Frontal cortex (tissue), 4 donors: ENCODE results near the gene EFL1. TPM values are rescaled to one million over a fixed set of nuclear protein-coding genes. Genes with fewer than 3 reads are reported as not detected.

Experiments used
- DNase-seq, 2 donors: peaks; one replicate each; pipeline ENCODE4 v3.0.0; 2012; ENCODE audit warnings: low spot score in 2 of 2
- FAIRE-seq: peaks from 2 replicates; lab custom pipeline; 2012; peaks lifted over from hg19 to GRCh38; lab: Jason Lieb, UNC
- total RNA-seq: library from RNA; depleted of rRNA; stranded (reverse); fragments of >200 nt; gene quantifications from one replicate; pipeline ENCODE4 v1.2.3, GENCODE V29; 2014
- donor health status: control.
- donor health status: control.
- donor health status: control.

EFL1 gene
- total RNA-seq, 1 donor from 2014 or later = 34.6 TPM

- no peak for FAIRE-seq
- no peak for DNase-seq
These were observed 130.4 kb downstream of the EFL1 start for GRCh38 chr15:82132096-82132495.

DNA sequence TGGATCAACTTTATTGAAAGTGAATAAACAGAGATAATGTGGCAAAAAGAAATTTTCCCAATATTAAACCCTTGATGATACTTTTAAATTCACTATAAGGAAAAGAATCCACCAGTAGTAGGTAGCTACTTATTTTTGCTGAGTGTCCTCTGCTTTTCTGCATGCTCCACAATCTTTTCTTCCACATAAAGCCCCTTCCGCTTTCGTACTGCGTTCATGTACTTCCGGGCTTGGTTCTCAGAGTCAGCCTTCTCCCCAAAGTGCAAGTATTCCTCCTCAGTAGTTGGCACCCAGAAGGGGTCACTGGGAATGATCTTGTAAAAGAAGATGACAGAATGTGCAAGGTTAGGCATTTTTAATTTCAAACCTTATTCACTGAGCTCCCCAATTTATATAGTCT is 132.3 kb downstream of the EFL1 start:
- DNase-seq = no peak
- no peak for FAIRE-seq

GRCh38 chr15:82129761-82130160 is 132.8 kb downstream of the EFL1 start:
- no peak for FAIRE-seq

DNA sequence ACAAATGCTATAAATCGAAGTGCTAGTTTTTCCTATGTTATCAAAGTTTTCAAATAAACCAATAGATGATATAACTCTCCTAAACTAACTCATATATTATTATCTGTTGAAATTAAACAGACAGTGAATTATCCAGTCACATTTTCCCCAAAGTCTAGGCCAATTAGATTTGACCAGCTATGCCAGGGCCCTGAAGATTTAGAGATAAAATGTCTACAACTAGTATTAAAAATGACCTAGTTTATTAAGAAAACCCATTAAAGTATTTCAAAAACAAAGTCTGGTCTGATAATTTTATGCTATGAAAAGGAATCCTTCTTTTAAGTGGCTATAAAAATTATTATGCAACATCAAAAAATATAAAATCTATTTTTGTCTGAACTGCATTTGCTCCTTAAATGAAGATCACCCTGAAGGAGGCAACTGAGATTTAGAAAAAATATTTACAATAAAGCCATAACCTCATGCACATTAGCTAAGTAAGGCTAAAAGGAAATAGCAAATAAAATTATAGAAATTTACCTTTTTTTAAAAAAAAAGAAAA is 133.3 kb downstream of the EFL1 start:
- DNase-seq (no peak), FAIRE-seq (no peak)

More at GRCh38 chr15:82129761-82130160, 132.8 kb downstream of the EFL1 start:
- DNase-seq = no peak

DNA sequence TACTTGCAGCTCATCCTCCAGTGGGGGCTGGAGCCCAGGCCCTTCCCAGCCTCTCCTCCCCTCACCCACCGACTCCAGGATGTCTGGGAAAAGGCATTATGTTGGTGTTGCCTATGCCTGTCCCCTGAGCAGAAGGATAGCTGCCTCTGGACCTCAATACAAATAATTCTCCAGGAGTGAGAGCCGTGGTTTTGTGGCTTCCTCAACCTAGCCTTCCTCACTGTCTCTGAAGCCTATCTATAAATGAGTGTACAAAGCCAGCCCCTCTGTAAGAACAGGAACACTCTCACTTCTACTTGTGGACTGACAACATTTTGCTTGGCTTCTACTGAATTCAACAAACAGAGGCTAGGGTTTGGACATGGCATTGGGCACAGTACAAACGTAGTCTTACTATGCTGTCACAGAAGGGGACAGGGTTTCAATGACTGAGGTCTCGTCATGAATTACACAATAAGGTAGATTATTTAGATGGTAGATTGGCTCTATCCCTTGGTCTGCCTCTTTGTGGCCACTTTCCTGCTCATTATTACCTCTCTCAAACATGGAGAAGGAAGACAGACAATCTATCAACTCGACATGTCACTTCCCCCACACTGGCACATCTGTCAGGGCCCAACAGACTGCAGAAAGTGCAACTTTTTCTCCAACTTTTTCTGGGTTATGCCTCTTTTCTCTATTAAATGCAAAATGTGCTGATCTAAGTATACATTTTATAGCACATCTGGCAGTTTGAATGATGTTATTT is 134.0 kb downstream of the EFL1 start:
- FAIRE-seq = no peak
- DNase-seq = no peak

GRCh38 chr15:82127581-82127980 is 135.0 kb downstream of the EFL1 start:
- DNase-seq (no peak), FAIRE-seq (no peak)

DNA sequence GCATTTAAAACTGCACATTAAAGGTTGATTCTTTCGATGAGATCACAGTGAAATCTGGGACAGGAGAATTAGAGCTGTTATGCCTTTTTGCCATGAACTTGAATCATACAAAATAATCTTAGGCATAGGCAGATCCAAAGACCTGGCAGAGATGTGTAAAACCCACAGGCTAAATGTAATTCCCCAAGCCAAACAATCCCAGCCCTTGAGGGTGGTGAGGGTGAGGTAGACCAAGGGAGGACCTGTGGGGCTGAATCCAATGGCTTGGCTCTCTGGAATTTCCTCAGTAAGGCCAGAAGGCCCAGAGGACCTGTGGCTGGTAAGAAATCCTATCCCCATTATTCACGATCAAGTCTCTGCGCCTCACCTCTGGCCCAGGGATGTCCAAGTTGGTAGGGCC is 136.2 kb downstream of the EFL1 start:
- no peak for FAIRE-seq

DNA sequence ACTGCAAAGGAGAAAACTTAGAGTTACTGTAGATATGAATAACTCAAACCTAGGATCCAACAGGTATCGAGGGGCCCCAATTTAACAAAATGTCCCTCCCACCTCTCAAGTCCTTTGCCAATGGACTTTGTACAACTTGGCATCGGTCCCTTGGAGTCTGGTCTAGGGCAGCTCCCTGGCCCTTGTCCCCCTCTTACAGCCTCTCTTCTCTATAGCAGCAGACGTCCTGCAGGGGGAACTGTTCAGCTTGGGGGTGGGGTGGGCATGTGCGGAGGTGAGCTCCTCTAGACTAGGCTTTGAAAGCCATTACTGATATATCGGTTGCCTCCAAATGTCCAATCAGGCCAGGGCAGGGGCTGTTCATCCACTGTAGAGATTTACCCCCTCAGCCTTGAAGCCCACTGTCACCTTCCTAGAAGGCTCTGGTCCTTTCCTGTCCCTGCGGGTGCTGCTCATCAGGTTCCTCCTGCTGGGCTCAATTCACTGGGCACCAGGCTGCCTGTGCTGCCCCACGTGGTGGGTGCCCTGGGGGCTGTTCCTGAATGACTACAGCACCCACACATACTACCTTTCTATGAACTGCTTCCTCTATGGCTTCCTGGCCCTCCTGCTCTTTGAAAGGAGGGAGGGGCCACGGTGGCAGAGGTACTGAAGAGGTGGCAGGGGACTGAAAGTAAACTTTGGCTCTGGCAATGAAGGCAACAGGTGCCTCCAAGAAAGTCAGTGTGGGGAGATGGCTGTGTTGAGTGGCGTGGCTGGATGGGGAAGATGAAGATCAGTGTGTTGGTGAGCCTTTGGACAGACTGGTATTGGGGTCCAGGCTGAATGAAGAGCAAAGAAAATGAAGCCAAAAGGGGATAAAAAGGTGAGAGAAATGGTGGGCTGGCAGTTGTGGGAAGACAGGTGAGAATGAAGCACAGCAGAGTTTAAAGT is 137.9 kb downstream of the EFL1 start:
- FAIRE-seq = no peak

More for the DNA sequence above, 136.2 kb downstream of the EFL1 start:
- DNase-seq = no peak

DNA sequence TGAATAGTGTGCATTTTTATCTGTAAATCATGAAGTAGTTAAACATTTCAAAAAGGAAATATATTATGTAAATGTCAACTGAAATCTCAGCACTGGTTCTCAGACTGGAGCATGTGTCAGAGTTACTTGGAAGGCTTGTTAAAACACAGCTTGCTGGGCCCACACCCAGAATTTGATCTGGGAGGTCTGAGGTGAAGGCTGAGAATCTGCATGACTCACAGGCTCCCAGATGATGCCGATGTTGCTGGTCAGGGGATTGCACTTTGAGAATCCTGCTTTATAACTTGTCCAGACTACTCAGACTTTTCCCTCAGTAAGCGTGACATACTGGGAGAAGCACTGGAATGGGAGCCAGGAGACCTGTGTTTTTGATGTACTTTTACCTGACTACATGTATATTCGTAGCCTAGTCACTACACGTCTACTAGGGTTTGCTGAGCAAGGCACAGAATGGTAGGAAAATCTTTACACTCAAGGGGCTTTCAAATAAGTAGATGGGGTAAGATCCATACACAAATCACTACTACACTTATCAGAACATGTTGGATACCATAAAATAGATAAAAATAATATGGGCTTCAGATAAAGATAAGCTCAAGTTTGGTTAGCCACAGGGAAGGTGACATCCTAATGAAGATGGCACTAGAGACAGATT is 139.7 kb downstream of the EFL1 start:
- no peak for FAIRE-seq
- DNase-seq = no peak

More for the DNA sequence above, 137.9 kb downstream of the EFL1 start:
- DNase-seq = no peak

- DNase-seq (no peak), FAIRE-seq (no peak)
These were observed 144.5 kb downstream of the EFL1 start for GRCh38 chr15:82118040-82118439.

DNA sequence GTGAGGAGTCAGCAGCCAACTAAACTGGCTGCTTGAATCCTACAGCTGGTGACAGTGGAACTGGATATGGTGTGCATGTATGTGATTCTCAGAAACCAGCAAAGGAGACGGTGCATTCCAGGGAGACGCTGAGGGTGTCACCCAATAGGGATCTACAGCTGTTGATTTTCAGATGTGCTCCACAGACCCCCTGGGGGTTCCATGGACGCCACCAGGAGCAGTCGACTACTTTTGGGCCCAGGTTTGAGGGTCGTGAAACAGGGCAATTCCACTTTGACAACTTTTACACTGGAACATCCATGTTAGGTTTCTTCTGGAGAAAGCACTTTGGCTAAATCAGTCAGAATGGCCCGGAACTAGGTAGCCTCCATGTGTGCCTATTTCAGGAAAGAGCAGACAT is 145.2 kb downstream of the EFL1 start:
- DNase-seq (no peak), FAIRE-seq (no peak)

DNA sequence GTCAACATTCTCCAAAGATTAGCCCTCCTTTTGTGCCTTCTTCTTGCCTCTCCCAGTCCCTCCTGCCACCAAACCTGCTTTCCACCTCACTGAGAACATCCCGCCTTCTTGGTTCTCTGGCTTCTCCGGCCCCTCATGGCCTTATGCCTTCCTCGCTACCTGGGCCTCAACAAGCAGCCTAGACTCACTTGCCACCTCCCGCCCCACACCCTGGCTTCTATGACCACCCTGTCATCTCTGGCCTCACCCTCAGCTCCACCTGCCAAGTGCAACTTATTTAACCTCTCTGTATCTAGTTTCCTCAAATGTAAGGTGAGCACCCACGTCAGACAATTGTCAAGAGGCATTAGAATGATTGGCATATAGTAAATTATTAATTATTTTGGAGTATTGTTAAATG is 147.9 kb downstream of the EFL1 start:
- FAIRE-seq = no peak
- no peak for DNase-seq

DNA sequence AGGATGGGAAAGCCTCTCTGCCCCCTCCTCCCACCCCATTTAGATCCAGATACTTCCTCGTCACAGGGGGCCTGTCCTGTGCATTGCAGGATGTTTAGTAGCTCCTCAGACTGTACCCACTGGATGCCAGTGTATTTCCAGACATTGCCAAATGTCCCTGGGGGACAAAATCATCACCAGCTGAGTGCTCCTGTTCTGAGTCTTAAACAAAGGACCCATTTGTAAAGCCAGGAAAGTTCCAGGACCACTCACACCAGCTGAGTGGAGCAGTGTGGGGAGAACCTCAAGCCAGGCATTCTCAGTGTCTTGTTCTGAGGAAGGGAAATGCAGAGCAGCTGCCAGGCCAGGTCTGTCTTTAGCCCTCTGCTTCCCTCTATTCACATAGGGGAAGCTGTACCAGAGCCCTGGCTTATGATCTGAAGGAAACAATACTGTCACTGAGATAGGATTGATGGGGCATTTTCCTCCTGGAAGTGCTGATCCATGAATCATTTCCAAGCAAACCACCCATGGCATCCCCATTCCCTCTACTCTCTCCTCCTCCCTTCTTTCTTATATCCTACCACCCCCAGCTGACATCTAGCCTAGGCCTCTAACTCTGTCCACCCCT is 149.3 kb downstream of the EFL1 start:
- no peak for DNase-seq
- FAIRE-seq = no peak

DNA sequence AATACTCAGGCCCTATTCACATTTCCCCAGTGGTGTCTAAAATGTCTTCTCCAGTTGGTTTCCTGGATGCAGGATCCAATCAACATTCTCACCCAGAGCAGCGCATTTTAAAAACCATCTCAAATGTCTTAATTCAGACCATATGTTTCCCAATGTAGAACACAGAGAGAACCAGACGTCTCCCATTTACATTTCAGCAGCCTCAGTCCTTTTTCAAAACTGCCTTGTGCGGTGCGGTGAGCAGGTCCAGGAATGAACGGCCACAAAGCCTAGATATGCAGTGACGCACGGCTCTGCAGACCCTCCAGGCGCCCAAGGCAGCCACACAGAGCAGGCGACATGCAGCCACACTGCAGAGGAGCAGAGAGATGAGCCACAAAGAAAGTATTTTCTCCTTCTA is 150.6 kb downstream of the EFL1 start:
- no peak for FAIRE-seq

DNA sequence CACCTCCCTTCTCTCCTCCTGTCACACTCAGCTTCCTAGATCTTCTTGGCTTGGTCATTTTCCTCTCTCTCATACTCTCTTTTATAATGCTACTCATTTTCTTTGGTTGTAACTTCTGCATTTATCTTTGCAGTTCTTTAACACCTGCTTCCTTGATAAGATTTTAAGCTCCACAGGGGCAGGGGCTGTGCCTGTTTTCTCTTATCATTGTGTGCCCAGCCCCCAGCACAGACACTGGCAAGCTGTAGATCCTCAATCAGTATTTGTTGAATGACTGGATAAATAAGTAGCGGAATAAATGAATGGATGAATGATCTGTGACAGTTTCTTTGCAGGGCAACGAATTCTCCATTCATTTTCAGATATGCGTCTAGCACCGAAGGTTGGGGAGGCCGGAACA is 152.4 kb downstream of the EFL1 start:
- DNase-seq = no peak
- FAIRE-seq = no peak

More for the DNA sequence above, 150.6 kb downstream of the EFL1 start:
- DNase-seq = no peak

DNA sequence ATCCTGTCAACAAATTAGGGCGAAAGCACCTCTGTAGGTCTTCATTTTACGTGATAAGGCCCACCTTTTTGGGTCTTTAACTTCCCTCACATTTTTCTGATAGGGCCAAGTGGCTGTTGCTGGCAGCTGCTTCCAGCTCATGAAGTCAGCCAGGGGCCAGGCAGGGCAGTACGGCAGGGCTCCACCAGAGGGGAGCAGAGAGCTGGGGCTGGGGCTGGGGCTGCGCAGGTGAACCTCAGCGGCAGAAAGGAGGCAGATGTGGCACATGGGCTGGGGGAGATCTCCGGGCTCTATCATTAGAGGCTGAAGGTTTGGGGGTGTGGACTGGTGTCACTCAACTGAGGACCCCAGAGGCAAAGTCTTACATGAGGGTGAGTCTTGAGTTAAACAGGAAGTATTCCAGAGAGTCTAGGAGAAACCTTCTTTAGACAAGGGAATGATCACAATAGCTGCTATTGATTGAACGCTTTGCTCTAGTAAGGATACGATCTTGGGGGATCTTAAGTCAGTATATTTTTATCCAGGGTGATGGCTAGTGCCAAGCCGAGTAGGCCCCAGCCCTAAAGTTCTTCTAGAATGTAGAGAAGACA is 153.9 kb downstream of the EFL1 start:
- no peak for DNase-seq
- no peak for FAIRE-seq

DNA sequence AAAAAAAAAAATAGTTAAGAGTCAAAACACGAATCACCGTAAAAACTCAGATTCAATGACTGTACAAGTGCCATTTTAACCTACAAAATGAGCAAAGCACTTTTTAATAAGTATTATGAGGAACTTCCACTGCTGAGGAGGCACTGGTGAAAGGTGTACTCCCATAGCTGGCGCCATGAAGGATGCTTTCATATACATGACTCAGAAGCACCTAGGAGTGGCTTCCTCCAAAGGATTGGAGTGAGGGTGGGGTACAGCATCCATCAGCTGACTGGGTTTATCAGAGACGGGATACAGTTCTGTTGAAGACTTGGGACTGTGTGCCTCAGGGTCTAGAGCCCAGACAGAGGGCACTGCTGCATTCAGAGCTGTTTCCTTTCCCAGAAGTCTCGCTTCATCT is 155.9 kb downstream of the EFL1 start:
- DNase-seq (no peak), FAIRE-seq (no peak)

DNA sequence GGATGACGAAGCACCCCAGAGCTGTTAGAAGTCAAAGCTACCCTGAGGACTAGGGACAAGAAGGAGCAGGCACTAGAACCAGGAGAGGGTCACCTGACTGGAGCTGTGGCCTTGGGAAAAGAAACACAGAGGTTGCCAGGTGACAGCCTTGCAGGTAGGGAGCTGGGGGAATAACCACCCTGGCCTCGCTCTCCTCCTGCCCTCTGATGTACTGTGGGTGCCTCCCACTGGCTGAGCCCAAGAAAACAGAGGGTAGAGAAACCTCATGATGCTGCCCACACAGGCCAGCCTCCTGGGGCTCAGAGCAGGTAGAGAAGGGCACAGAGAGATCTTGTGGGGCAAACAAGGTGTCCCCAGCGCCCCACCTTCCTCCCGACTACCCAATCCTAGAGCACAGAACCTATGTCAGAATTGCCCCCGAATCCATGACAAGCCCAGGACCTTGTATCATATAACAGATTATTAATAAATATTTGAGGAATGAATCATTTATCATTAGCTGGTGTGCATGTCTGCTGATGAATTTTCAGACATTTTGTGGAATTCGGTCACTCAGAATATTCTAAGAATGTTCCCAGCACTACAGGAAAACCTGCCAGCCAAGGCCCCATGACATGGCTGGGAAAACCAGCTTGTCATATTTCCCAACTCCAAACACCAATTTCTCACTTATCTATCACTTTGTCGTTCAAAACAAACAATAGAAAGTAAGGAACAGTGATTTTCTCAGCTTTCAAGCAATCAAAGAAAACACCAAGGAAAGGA is 156.9 kb downstream of the EFL1 start:
- DNase-seq (no peak), FAIRE-seq (no peak)

GRCh38 chr15:82103468-82103867 is 159.1 kb downstream of the EFL1 start:
- DNase-seq = no peak
- FAIRE-seq = no peak
